Panc1 (cell line): ENCODE results near the gene KCNA3. TPM values are rescaled to one million over a fixed set of nuclear protein-coding genes. Genes with fewer than 3 reads are reported as not detected.

Experiments
- ATAC-seq: fragments of 200-7000 bp; cut with Tn5 transposase; 2 replicates; pipeline ENCODE4 v1.9.1; 2020; ENCODE audit warnings: mild to moderate bottlenecking, moderate library complexity
- Bru-seq: library from RNA; stranded (reverse); fragments of 400-500 nt; gene quantifications from one replicate; lab custom pipeline; 2021; lab: Mats Ljungman, UMichigan
- BruChase-seq, 2 experiments: library from RNA; stranded (reverse); fragments of 400-500 nt; gene quantifications; one replicate each; lab custom pipeline; 2021; lab: Mats Ljungman, UMichigan
- BruUV-seq: library from RNA; stranded (reverse); fragments of 400-500 nt; replicated peaks from 2 replicates; lab custom pipeline; 2021; lab: Mats Ljungman, UMichigan
- CTCF ChIA-PET: fragments of 300-600 bp; sonication (Branson Sonifier 250); formaldehyde crosslinking; loops from one replicate; lab custom pipeline; 2022; ENCODE audit warnings: antibody characterized with exemption; lab: Charles Lee
- POLR2A ChIA-PET: fragments of 300-600 bp; sonication (Branson Sonifier 250); formaldehyde crosslinking; loops from one replicate; lab custom pipeline; 2022; ENCODE audit warnings: antibody characterized with exemption; lab: Charles Lee
- DNase-seq: peaks from one replicate; pipeline ENCODE4 v3.0.0-alpha.2; 2010; ENCODE audit warnings: low read depth, low spot score
- H3K27ac ChIP-seq: 2 replicates; pipeline ENCODE4 v1.5.1; 2011; ENCODE audit warnings: mild to moderate bottlenecking, low read length, inconsistent platforms
- H3K27me3 ChIP-seq: fragments of 200-500 bp; sonication (Bioruptor generic); 2 replicates; pipeline ENCODE4 v1.6.0; 2014; ENCODE audit warnings: low read length, inconsistent platforms; ENCODE audit not compliant: control insufficient read depth, insufficient read depth
- H3K36me3 ChIP-seq: fragments of 200-500 bp; sonication (Bioruptor generic); 2 replicates; pipeline ENCODE4 v1.5.1; 2014; ENCODE audit warnings: inconsistent platforms, mild to moderate bottlenecking, low read length, moderate library complexity; ENCODE audit not compliant: control insufficient read depth, insufficient read depth
- H3K4me1 ChIP-seq: 2 replicates; pipeline ENCODE4 v1.5.1; 2011; ENCODE audit warnings: inconsistent platforms, mild to moderate bottlenecking, low read length, moderate library complexity; ENCODE audit not compliant: control insufficient read depth, insufficient read depth
- H3K4me3 ChIP-seq, 2 experiments: 2 replicates each; pipeline ENCODE4 v1.5.1; 2011 to 2012; ENCODE audit warnings: low read depth in 2 of 2, low read length in 2 of 2, mild to moderate bottlenecking in 2 of 2, inconsistent platforms in 1 of 2, moderate library complexity in 1 of 2
- H3K9me3 ChIP-seq: fragments of 200-500 bp; sonication (Bioruptor generic); 2 replicates; pipeline ENCODE4 v1.5.1; 2014; ENCODE audit warnings: low read depth, mild to moderate bottlenecking, inconsistent platforms, low read length, moderate library complexity; ENCODE audit not compliant: control insufficient read depth, insufficient read depth
- POLR2AphosphoS5 ChIP-seq: IDR thresholded peaks from 2 replicates; pipeline ENCODE4 v1.6.1; 2012; ENCODE audit warnings: mild to moderate bottlenecking, low read depth, low read length, moderate library complexity
- SIN3A ChIP-seq: IDR thresholded peaks from 2 replicates; pipeline ENCODE4 v1.6.1; 2012; ENCODE audit warnings: low read depth, mild to moderate bottlenecking, low read length, moderate library complexity, borderline replicate concordance; ENCODE audit not compliant: insufficient read depth
- TCF7L2 ChIP-seq: IDR thresholded peaks from 2 replicates; pipeline ENCODE4 v1.6.1; 2011; ENCODE audit warnings: mild to moderate bottlenecking, low read depth, low read length, inconsistent platforms
- in situ Hi-C: cut with HindIII; loops from 2 replicates; pipeline ENCODE4 v1.10.0; 2016; ENCODE audit warnings: low sequenced_read_pairs, low pct_unique_long_range_greater_than_20kb
- intact Hi-C: fragments of 100-400 bp; cut with micrococcal nuclease; formaldehyde crosslinking; loops from one replicate; pipeline ENCODE4 v1.10.0; 2022; ENCODE audit not compliant: unreplicated experiment
- long read RNA-seq: library from polyadenylated mRNA; unstranded; transcript quantifications from one replicate; pipeline ENCODE4 v2.0.0, GENCODE V29; 2021; ENCODE audit not compliant: unreplicated experiment
- polyA plus RNA-seq: library from polyadenylated mRNA; unstranded; fragments of >200 nt; gene quantifications from one replicate; pipeline ENCODE4 v1.2.1, GENCODE V29; 2012; ENCODE audit warnings: missing spikeins; ENCODE audit not compliant: insufficient read length
- total RNA-seq: library from RNA; stranded (reverse); gene quantifications from one replicate; pipeline ENCODE4 v1.2.1, GENCODE V29; 2021; ENCODE audit not compliant: unreplicated experiment
- TF ChIP-seq, protein P1 (sequence below): fragments of 450-650 bp; IDR thresholded peaks from 2 replicates; pipeline ENCODE4 v1.5.1; 2017; ENCODE audit warnings: mild to moderate bottlenecking
- TF ChIP-seq, protein P2 (sequence below), 2 experiments: IDR thresholded peaks; 2 replicates each; pipeline ENCODE4 v1.6.1; 2011 to 2012; ENCODE audit warnings: low read depth in 2 of 2, control low read depth in 1 of 2, low read length in 1 of 2, mild to moderate bottlenecking in 1 of 2, moderate library complexity in 1 of 2; ENCODE audit not compliant: insufficient read depth in 1 of 2

KCNA3 gene
- total RNA-seq, result not detected
- not detected for polyA plus RNA-seq
- not detected for Bru-seq, nascent RNA
- not detected for BruChase-seq, experiment 1, labeled RNA remaining after a 2-hour chase
- not detected for BruChase-seq, experiment 2, labeled RNA remaining after a 6-hour chase
- long read RNA-seq, result 0 reads

- Histone ChIP-seq H3K27me3 (no peaks in the 10 kb centered on the region), H3K36me3 (no peaks in the 10 kb centered on the region), H3K4me1 (no peaks in the 10 kb centered on the region), H3K27ac (no peak within 1 kb of the TSS), H3K4me3 (no peak within 1 kb of the TSS), H3K9me3 (no peaks in the 10 kb centered on the region)
- ChIA-PET CTCF (no interaction called here), POLR2A (no interaction called here)
- TF ChIP-seq, protein P1, sequence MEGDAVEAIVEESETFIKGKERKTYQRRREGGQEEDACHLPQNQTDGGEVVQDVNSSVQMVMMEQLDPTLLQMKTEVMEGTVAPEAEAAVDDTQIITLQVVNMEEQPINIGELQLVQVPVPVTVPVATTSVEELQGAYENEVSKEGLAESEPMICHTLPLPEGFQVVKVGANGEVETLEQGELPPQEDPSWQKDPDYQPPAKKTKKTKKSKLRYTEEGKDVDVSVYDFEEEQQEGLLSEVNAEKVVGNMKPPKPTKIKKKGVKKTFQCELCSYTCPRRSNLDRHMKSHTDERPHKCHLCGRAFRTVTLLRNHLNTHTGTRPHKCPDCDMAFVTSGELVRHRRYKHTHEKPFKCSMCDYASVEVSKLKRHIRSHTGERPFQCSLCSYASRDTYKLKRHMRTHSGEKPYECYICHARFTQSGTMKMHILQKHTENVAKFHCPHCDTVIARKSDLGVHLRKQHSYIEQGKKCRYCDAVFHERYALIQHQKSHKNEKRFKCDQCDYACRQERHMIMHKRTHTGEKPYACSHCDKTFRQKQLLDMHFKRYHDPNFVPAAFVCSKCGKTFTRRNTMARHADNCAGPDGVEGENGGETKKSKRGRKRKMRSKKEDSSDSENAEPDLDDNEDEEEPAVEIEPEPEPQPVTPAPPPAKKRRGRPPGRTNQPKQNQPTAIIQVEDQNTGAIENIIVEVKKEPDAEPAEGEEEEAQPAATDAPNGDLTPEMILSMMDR, result no peak
- TF ChIP-seq SIN3A, result no peak
- TF ChIP-seq, protein P2, sequence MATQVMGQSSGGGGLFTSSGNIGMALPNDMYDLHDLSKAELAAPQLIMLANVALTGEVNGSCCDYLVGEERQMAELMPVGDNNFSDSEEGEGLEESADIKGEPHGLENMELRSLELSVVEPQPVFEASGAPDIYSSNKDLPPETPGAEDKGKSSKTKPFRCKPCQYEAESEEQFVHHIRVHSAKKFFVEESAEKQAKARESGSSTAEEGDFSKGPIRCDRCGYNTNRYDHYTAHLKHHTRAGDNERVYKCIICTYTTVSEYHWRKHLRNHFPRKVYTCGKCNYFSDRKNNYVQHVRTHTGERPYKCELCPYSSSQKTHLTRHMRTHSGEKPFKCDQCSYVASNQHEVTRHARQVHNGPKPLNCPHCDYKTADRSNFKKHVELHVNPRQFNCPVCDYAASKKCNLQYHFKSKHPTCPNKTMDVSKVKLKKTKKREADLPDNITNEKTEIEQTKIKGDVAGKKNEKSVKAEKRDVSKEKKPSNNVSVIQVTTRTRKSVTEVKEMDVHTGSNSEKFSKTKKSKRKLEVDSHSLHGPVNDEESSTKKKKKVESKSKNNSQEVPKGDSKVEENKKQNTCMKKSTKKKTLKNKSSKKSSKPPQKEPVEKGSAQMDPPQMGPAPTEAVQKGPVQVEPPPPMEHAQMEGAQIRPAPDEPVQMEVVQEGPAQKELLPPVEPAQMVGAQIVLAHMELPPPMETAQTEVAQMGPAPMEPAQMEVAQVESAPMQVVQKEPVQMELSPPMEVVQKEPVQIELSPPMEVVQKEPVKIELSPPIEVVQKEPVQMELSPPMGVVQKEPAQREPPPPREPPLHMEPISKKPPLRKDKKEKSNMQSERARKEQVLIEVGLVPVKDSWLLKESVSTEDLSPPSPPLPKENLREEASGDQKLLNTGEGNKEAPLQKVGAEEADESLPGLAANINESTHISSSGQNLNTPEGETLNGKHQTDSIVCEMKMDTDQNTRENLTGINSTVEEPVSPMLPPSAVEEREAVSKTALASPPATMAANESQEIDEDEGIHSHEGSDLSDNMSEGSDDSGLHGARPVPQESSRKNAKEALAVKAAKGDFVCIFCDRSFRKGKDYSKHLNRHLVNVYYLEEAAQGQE (IDR thresholded peaks at IDR 0.05; ENCODE audit: insufficient read depth in 1 of 2, low read depth in 2 of 2, low read length in 1 of 2), result no peak
- ATAC-seq (no peak), DNase-seq (no peak)
- in situ Hi-C loops (no loop called here), intact Hi-C loops (no loop called here)
- no TSS peak for BruUV-seq
These were observed at the start of gene KCNA3 for GRCh38 chr1:110674337-110675059. Gene KCNA3 (minus strand): TSS chr1:110674940. CDS start chr1:110674809, 131 bp downstream.

DNA sequence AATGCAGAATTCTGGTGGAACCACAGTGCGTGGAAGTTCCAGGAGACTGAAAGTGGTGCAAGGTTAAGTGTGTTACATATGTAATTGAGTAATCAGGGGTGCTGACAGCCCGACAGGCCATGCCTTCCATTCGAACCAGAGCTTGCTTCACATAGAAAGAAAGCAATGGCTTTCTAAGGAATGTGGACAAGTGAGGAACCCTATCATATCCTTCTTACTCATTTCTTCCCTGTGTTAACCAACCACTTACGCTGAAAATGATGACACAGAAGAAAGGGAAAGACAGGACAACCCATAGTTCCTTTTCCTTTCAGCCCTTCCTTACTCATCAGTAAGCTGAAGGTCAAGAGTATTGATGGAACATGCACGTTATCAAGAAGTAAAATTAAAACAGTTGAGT is 48.1 kb upstream of the KCNA3 start:
- Histone ChIP-seq H3K4me1 (no peaks in the 10 kb centered on the region), H3K36me3 (no peaks in the 10 kb centered on the region), H3K27ac (no peak overlapping the region), H3K4me3 (no peak overlapping the region), H3K9me3 (no peaks in the 10 kb centered on the region), H3K27me3 (no peaks in the 10 kb centered on the region)
- DNase-seq, result no peak
- ATAC-seq, result no peak
- in situ Hi-C loops, result no loop called here
- TF ChIP-seq TCF7L2 (no peak), POLR2AphosphoS5 (no peak), SIN3A (no peak)
- TF ChIP-seq, protein P1, result no peak
- TF ChIP-seq, protein P2 (IDR thresholded peaks at IDR 0.05; ENCODE audit: insufficient read depth in 1 of 2, low read depth in 2 of 2, low read length in 1 of 2), result no peak
- intact Hi-C loops, result no loop called here
- CTCF ChIA-PET, result no interaction called here
- POLR2A ChIA-PET, result no interaction called here
- no TSS peak for BruUV-seq
